Stimulated activated CD4-positive, alpha-beta T cell treated with anti-CD3 and anti-CD28 coated beads, Interleukin-15, amount 100 ng/mL, for 1 hour (primary cell): Measurements from ENCODE around the gene SULT1C3.

Experiments
- DNase-seq, 2 donors: peaks; one replicate each; pipeline ENCODE4 v3.0.0-alpha.2; 2020; ENCODE audit warnings: low read depth in 1 of 2, low spot score in 1 of 2

The SULT1C3 gene

DNA sequence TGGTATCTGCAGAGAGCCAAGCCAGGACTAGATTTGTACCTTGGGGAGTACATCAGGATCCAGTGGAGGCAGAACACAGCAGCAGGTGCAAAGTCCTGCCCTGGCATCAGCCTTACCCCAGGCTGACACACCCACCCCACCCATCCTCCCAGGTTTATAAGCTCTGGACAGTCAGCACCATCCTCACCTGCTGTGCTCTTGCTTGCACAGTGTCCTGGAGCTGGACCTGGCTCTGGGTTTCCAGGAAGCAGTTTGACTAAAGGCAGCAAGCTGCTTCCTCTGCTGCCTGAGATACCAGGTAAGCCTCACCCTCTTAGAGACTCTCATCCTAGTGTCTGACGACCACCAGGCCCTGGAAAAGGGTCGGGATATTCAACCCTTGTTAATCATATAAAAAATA is at the start of gene SULT1C3:
TSS of gene SULT1C3 (plus strand) at position 183 of the 400 bp plus-strand sequence. CDS start 7,227 bp downstream, outside the sequence.
- DNase-seq = no peak

- no peak for DNase-seq
Observed at GRCh38 chr2:108193251-108193650, 46.5 kb upstream of the SULT1C3 start.

DNA sequence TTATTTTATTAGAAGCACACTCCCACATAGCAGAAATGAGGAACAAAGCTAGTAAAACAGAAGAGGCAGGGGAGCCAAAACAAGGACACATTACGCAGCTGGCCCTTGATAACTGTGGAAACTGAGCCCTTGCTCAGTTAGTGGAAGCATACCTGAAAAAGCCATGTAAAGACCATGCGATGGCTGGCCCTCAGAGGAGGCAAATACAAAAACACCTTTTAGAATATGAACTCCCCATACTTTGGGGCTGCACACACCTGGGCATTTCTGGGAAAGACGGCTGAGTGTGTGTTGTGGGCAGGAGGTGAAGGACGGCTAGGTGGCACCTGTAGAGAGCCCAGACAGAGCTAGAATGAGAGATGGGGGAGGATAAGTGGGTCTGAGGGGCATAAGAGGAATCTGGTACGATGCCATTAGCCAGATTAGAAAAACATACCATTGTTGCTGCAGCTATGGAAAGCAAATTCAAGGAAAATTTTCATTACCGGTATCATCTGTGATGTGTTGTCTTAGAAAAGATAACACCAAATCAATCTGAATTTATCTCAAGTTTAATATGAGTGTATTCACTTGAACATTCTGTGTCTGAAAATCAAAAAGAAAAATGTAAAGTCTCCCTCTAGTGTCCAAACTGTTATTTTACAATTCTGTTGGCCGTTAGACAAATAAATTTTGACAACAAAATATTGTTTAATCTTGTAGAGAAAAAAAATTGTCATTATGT is 45.2 kb upstream of the SULT1C3 start:
- DNase-seq = no peak

- no peak for DNase-seq
Observed at GRCh38 chr2:108195133-108195439, 44.7 kb upstream of the SULT1C3 start.

DNA sequence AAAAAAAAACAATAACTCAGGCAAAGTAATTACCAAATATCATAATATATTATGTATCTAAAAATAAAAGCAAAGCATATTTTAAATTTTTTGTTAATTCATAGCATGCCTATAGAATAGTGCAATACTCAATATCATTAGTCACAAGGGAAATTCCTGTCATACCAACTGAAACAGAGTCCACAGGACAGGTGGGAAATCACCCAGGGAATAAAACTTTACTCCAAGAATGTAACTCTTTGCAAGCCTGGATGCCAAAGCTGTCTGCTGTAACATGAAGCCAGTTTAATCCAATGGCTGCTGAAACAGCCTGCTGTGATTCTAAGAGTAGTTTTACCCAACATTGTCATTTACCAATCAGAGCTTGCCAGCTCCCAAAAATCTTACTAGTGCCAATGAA is 40.0 kb upstream of the SULT1C3 start:
- DNase-seq = no peak

DNA sequence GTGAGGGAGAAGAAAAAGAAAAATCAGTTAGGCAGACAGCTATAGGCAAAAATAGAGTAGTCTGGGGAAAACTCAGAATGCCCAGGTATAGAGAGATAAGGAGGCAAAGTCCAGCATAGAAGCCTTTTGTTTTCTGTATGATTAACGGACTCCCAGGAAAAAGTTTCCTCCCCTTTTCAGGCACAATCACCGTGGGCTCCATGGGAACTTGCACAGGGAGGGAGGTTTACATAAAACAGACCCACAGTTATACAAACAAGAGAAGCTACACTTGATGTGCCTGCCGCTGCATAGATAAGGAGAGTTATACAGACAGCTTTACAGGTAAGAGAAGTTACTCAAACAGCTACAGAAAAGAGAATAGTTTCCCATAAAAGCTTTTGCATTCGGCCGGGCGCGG is 39.2 kb upstream of the SULT1C3 start:
- DNase-seq = no peak

DNA sequence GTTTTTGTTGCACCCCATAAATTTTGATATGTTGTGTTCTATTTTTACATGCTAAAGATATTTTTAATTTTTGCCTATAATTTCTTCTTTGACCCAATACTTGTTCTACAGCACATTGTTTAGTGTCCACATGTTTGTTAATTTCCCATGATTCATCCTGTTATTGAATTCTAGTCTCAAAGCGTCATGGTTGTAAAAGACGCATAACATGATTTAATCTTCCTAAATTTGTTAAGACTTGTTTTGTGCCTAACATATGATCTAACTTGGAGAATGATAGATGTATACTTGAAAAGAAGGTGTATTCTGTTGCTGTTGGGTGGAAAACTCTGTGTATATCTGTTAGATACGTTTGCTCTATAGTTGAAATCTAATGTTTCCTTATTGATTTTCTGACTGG is 27.1 kb upstream of the SULT1C3 start:
- no peak for DNase-seq

GRCh38 chr2:108215794-108216211 is 24.0 kb upstream of the SULT1C3 start:
- no peak for DNase-seq

DNA sequence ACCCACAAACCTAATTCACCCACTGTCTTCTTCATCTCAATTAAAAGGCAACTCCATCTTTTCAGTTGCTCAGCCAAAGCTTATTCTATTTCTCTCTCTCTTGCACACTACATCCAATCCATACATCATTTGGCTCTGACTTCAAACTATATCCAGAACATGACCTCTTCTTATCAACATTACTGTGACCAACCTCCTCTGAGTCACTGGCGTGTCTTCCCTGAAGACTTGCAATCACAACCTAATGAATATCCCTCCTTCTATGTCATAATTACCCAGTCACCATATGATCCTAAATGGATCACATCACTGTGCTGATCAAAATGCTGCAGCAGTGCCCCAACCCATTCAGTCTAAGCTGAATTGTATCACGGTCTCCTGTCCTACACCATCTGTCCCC is 22.6 kb upstream of the SULT1C3 start:
- no peak for DNase-seq

GRCh38 chr2:108219688-108220087 is 20.1 kb upstream of the SULT1C3 start:
- no peak for DNase-seq

GRCh38 chr2:108220191-108220590 is 19.6 kb upstream of the SULT1C3 start:
- no peak for DNase-seq

GRCh38 chr2:108220942-108221541 is 18.7 kb upstream of the SULT1C3 start:
- no peak for DNase-seq

DNA sequence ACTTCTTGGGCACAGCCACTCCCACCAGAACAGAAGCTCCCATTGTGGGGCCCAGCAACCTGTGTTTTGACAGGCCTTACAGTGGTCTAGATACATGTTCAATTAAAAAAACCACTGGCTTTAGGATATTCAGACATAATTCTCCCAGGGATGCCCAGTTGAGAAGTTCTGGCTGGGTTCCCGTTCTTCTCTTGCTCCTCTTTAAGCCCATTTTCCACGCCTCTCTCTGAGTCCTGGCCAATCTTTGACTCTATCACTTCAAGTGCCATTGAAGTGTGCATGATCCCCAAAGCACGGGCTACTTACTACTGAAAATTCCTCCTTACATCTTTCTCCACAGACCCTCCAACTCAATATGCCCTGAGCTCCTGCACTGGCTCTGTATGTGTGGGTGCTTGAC is 17.5 kb upstream of the SULT1C3 start:
- DNase-seq = no peak

DNA sequence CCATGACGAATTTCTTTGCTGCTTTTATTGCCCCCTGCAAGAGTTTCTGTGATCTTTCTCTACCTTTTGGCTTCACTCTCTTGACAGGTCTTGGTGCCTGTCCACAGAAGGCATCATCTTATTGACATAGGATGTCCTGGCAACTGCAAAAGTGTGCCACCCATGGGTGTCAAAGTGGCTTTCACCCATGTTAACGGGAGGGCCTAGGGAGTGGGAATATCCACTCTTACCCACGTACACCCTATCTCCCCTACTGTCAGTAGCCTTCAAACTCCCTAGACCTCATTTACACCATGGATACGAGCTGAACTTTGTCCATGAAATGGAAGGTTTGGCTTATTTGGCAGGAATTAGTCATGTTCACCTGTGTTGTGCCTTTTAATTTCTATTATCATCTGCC is 16.2 kb upstream of the SULT1C3 start:
- DNase-seq = no peak

- DNase-seq = no peak
Observed at GRCh38 chr2:108224022-108224421, 15.7 kb upstream of the SULT1C3 start.

DNA sequence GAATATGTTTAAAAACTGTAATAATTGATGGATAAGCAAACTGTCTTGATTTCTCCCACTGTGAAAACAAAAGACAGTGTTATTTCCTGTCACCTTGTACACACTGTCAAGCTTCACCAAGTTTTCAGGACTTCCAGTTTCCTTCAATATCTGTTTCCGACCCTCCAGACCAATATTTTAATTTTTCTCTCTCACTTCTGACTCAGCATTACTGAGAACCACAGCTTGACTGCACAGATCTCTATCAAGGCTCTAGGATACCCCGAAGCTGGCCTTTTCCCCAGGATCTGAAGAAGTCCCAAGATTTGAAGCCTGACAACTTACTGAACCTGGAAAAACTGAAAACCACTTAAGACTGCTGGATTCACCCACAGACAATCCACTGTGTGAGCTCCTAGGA is 13.2 kb upstream of the SULT1C3 start:
- DNase-seq = no peak

GRCh38 chr2:108228006-108228405 is 11.8 kb upstream of the SULT1C3 start:
- DNase-seq = no peak

- DNase-seq = no peak
Observed at GRCh38 chr2:108228537-108228936, 11.2 kb upstream of the SULT1C3 start.

DNA sequence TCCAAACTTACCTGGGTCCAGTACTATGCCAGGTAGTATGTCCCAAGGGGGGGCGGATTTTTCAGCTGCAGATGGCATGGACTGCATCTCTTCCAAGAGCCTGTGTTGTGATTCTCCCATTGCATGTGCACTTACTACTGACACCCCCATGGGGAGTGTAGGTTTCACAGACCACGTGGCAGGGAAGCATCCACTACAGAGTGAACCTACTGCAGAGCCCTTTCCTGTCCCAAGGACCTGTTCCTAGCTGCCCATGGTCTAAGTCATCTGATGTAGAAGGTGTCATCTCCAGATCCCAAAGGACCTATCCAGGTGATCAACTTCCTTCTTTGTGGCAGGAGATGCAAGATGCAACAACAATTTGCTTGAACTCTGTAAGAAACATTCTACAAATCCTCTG is 9.9 kb upstream of the SULT1C3 start:
- no peak for DNase-seq

- no peak for DNase-seq
Observed at GRCh38 chr2:108235577-108235976, 4.2 kb upstream of the SULT1C3 start.

- DNase-seq = no peak
Observed at GRCh38 chr2:108236676-108237335, 3.0 kb upstream of the SULT1C3 start.

DNA sequence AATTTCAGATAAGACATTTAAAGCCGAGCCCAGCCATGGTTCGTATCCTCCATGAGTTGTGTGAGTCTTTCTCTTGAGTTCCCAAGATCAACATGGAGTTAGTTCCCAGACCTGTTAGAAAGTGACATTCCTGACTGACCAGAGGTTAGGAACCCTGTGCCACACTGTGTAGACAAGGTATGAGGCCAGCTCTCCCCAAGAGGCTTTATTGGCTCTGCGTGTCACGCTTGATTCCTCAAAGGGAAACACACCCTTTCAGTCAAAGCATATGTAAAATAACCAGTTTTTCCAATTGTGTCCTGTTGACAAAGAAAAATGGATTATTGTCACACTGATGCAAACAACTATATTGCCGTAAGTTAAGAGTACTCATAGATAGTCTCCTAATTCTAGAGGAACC is 1.2 kb downstream of the SULT1C3 start:
- no peak for DNase-seq

GRCh38 chr2:108243566-108243965 is 3.8 kb downstream of the SULT1C3 start:
- DNase-seq = no peak
